CD4-positive, alpha-beta memory T cell (primary cell): ENCODE measurements around the gene SPP1. TPM values are rescaled to one million over a fixed set of nuclear protein-coding genes. Genes with fewer than 3 reads are reported as not detected.
"Not testable (repeated sequence)": the region's sequence is repeated elsewhere in the genome, so short reads cannot be mapped to it uniquely, and the experiment has no call there.

Experiments
- CTCF ChIA-PET: fragments of 350-600 bp; sonication (Branson Sonifier 250); formaldehyde crosslinking; loops from one replicate; lab custom pipeline; 2021; ENCODE audit warnings: inconsistent platforms; ENCODE audit not compliant: partially characterized antibody; lab: Charles Lee
- POLR2A ChIA-PET: fragments of 350-600 bp; sonication (Branson Sonifier 250); formaldehyde crosslinking; loops from one replicate; lab custom pipeline; 2021; ENCODE audit not compliant: partially characterized antibody; lab: Charles Lee
- DNase-seq, 5 donors: peaks; one replicate each; pipeline versions ENCODE4 v3.0.0 to v3.0.0-alpha.2; 2020 to 2022; ENCODE audit warnings: mixed read lengths in 1 of 5
- H3K27ac ChIP-seq: one replicate; pipeline ENCODE4 v1.7.0; 2013; ENCODE audit warnings: low read depth, low read length
- H3K27me3 ChIP-seq: 2 replicates; pipeline ENCODE4 v1.7.0; 2013; ENCODE audit warnings: mild to moderate bottlenecking, low read length, moderate library complexity; ENCODE audit not compliant: insufficient read depth
- H3K36me3 ChIP-seq: 2 replicates; pipeline ENCODE4 v1.7.0; 2013; ENCODE audit warnings: mild to moderate bottlenecking, low read length, moderate library complexity; ENCODE audit not compliant: insufficient read depth
- H3K4me1 ChIP-seq: 2 replicates; pipeline ENCODE4 v1.7.0; 2013; ENCODE audit warnings: mild to moderate bottlenecking, low read length, moderate library complexity; ENCODE audit not compliant: insufficient read depth
- H3K4me3 ChIP-seq, 2 donors: one replicate each; pipeline ENCODE4 v1.7.0; 2013; ENCODE audit warnings: low read length in 2 of 2, mild to moderate bottlenecking in 1 of 2
- H3K9me3 ChIP-seq, 2 donors: one replicate each; pipeline ENCODE4 v1.7.0; 2013; ENCODE audit warnings: low read length in 2 of 2, control low read depth in 1 of 2; ENCODE audit not compliant: control insufficient read depth in 1 of 2
- H3K27ac Mint-ChIP-seq, 7 donors: one replicate each; pipeline ENCODE4 v1.8.0; 2020 to 2021; ENCODE audit warnings: mixed read lengths in 7 of 7, mild to moderate bottlenecking in 6 of 7, inconsistent platforms in 3 of 7, moderate library complexity in 3 of 7
- H3K27me3 Mint-ChIP-seq, 2 donors: one replicate each; pipeline ENCODE4 v1.8.0; 2020 to 2021; ENCODE audit warnings: mixed read lengths in 2 of 2
- H3K36me3 Mint-ChIP-seq, 2 donors: one replicate each; pipeline ENCODE4 v1.8.0; 2020 to 2021; ENCODE audit warnings: mixed read lengths in 2 of 2, inconsistent platforms in 1 of 2, mild to moderate bottlenecking in 1 of 2
- H3K4me1 Mint-ChIP-seq, 4 donors: one replicate each; pipeline ENCODE4 v1.8.0; 2020 to 2021; ENCODE audit warnings: mixed read lengths in 4 of 4, mild to moderate bottlenecking in 1 of 4
- H3K4me3 Mint-ChIP-seq, 8 donors: one replicate each; pipeline ENCODE4 v1.8.0; 2020 to 2021; ENCODE audit warnings: mixed read lengths in 8 of 8, mild to moderate bottlenecking in 7 of 8, moderate library complexity in 6 of 8, inconsistent platforms in 3 of 8
- H3K9me3 Mint-ChIP-seq, 8 donors: one replicate each; pipeline ENCODE4 v1.8.0; 2020 to 2021; ENCODE audit warnings: mixed read lengths in 8 of 8, mild to moderate bottlenecking in 5 of 8, inconsistent platforms in 3 of 8, moderate library complexity in 1 of 8
- intact Hi-C: fragments of 100-400 bp; cut with micrococcal nuclease; formaldehyde crosslinking; loops from one replicate; pipeline ENCODE4 v1.15.1; 2023
- polyA plus RNA-seq, 2 donors: library from polyadenylated mRNA; unstranded; fragments of 300-500 nt; fragmentation: Illumina TruSeq; gene quantifications; one replicate each; pipeline ENCODE4 v1.2.3, GENCODE V29; 2021
- total RNA-seq, 2 experiments: library from RNA; stranded (reverse); gene quantifications; one replicate each; pipeline ENCODE4 v1.2.3, GENCODE V29; 2021

SPP1 gene
- total and polyA plus RNA-seq, 4 experiments from 2014 or later, result 15.5 to 19.9 TPM; not detected in 2

GRCh38 chr4:87934973-87935372, 40.5 kb upstream of the SPP1 start:
- Histone ChIP-seq H3K36me3 (no peaks in the 10 kb centered on the region), H3K27me3 (no peaks in the 10 kb centered on the region), H3K4me1 (no peaks in the 10 kb centered on the region), H3K27ac (no peak overlapping the region), H3K4me3 (no peak overlapping the region), H3K9me3 (peaks cover 0 to 3% of the 10 kb centered on the region in 2 donors)
- H3K27me3 Mint-ChIP-seq, result peaks cover 9 to 18% of the 10 kb centered on the region in 2 donors
- H3K9me3 Mint-ChIP-seq, result peaks cover 2 to 11% (median 6%) of the 10 kb centered on the region in 8 donors
- no peaks in the 10 kb centered on the region for H3K36me3 Mint-ChIP-seq
- no peak overlapping the region for H3K27ac Mint-ChIP-seq
- no peak overlapping the region for H3K4me3 Mint-ChIP-seq
- H3K4me1 Mint-ChIP-seq, result peaks cover 0 to 2% (median 0%) of the 10 kb centered on the region in 4 donors
- CTCF ChIA-PET, result no interaction called here
- intact Hi-C loops, result no loop called here
- POLR2A ChIA-PET, result no interaction called here
- DNase-seq, result no peak

GRCh38 chr4:87935954-87936353, 39.6 kb upstream of the SPP1 start:
- H3K36me3 Mint-ChIP-seq, H3K4me1 ChIP-seq, CTCF ChIA-PET, H3K4me3 ChIP-seq, POLR2A ChIA-PET, H3K4me3 Mint-ChIP-seq, H3K36me3 ChIP-seq, DNase-seq, H3K9me3 Mint-ChIP-seq, H3K4me1 Mint-ChIP-seq, H3K9me3 ChIP-seq, H3K27me3 ChIP-seq, H3K27ac Mint-ChIP-seq, intact Hi-C loops, H3K27ac ChIP-seq: not testable (repeated sequence)
- H3K27me3 Mint-ChIP-seq, result peaks cover 8 to 13% of the 10 kb centered on the region in 2 donors

GRCh38 chr4:87937523-87937922, 38.0 kb upstream of the SPP1 start:
- no peak overlapping the region for H3K4me3 ChIP-seq
- H3K9me3 Mint-ChIP-seq, result peaks cover 0 to 6% (median 0%) of the 10 kb centered on the region in 8 donors
- CTCF ChIA-PET, result no interaction called here
- H3K27ac ChIP-seq, result no peak overlapping the region
- peaks cover 0 to 2% (median 0%) of the 10 kb centered on the region in 4 donors for H3K4me1 Mint-ChIP-seq
- H3K4me1 ChIP-seq, result no peaks in the 10 kb centered on the region
- no peak for DNase-seq
- no peaks in the 10 kb centered on the region for H3K36me3 ChIP-seq
- POLR2A ChIA-PET, result no interaction called here
- peaks cover 7 to 10% of the 10 kb centered on the region in 2 donors for H3K27me3 Mint-ChIP-seq
- H3K9me3 ChIP-seq, result no peaks in the 10 kb centered on the region
- no peaks in the 10 kb centered on the region for H3K27me3 ChIP-seq
- intact Hi-C loops, result no loop called here
- H3K4me3 Mint-ChIP-seq, result no peak overlapping the region
- no peak overlapping the region for H3K27ac Mint-ChIP-seq
- no peaks in the 10 kb centered on the region for H3K36me3 Mint-ChIP-seq

- H3K4me1 Mint-ChIP-seq, result no peaks in the 10 kb centered on the region
- CTCF ChIA-PET, result no interaction called here
- H3K36me3 Mint-ChIP-seq, result no peaks in the 10 kb centered on the region
- H3K27me3 Mint-ChIP-seq, result peaks cover 5 to 13% of the 10 kb centered on the region in 2 donors
- Histone ChIP-seq H3K27ac (no peak overlapping the region), H3K4me3 (no peak overlapping the region), H3K27me3 (no peaks in the 10 kb centered on the region), H3K36me3 (no peaks in the 10 kb centered on the region), H3K9me3 (no peaks in the 10 kb centered on the region), H3K4me1 (no peaks in the 10 kb centered on the region)
- no peak overlapping the region for H3K4me3 Mint-ChIP-seq
- no peak for DNase-seq
- POLR2A ChIA-PET, result no interaction called here
- no peak overlapping the region for H3K27ac Mint-ChIP-seq
- intact Hi-C loops, result no loop called here
- H3K9me3 Mint-ChIP-seq, result peaks cover 0 to 6% (median 0%) of the 10 kb centered on the region in 8 donors
Measured at GRCh38 chr4:87938746-87939145, 36.8 kb upstream of the SPP1 start.

- H3K27me3 Mint-ChIP-seq, result peaks cover 5 to 14% of the 10 kb centered on the region in 2 donors
- intact Hi-C loops, result loop anchor here (2.0 kb wide), 1 partner anchor 13 kb away; no protein-coding TSS in a partner anchor
Measured at GRCh38 chr4:87939978-87940690, 35.4 kb upstream of the SPP1 start.

GRCh38 chr4:87940809-87941208, 34.7 kb upstream of the SPP1 start:
- intact Hi-C loops, result loop anchor here (2.0 kb wide), 1 partner anchor 14 kb away; no protein-coding TSS in a partner anchor
- H3K4me3 Mint-ChIP-seq, DNase-seq, H3K36me3 Mint-ChIP-seq, H3K27me3 ChIP-seq, H3K4me1 Mint-ChIP-seq, H3K36me3 ChIP-seq, H3K9me3 Mint-ChIP-seq, H3K4me3 ChIP-seq, H3K27ac ChIP-seq, POLR2A ChIA-PET, H3K27ac Mint-ChIP-seq, H3K9me3 ChIP-seq, H3K4me1 ChIP-seq: not testable (repeated sequence)
- CTCF ChIA-PET, result interaction anchor here (0.6 kb wide), 1 partner anchor 261 kb away, joined by 3 read pairs; no protein-coding TSS in a partner anchor
- peaks cover 6 to 14% of the 10 kb centered on the region in 2 donors for H3K27me3 Mint-ChIP-seq

More at GRCh38 chr4:87939978-87940690, 35.4 kb upstream of the SPP1 start:
- DNase-seq, result no peak
- H3K27me3 ChIP-seq, result no peaks in the 10 kb centered on the region
- no peak overlapping the region for H3K27ac Mint-ChIP-seq
- H3K4me1 ChIP-seq, result no peaks in the 10 kb centered on the region
- peaks cover 0 to 6% (median 0%) of the 10 kb centered on the region in 8 donors for H3K9me3 Mint-ChIP-seq
- no peak overlapping the region for H3K4me3 ChIP-seq
- POLR2A ChIA-PET, result no interaction called here
- H3K9me3 ChIP-seq, result no peaks in the 10 kb centered on the region
- no peaks in the 10 kb centered on the region for H3K36me3 Mint-ChIP-seq
- no peak overlapping the region for H3K27ac ChIP-seq
- no peaks in the 10 kb centered on the region for H3K4me1 Mint-ChIP-seq
- no peak overlapping the region for H3K4me3 Mint-ChIP-seq
- H3K36me3 ChIP-seq, result no peaks in the 10 kb centered on the region
- CTCF ChIA-PET, result interaction anchor here (0.6 kb wide), 1 partner anchor 260 kb away, joined by 3 read pairs; no protein-coding TSS in a partner anchor

- Mint-ChIP-seq H3K27ac (no peak overlapping the region), H3K4me1 (no peaks in the 10 kb centered on the region), H3K4me3 (no peak overlapping the region), H3K36me3 (no peaks in the 10 kb centered on the region), H3K9me3 (peaks cover 0 to 6% (median 0%) of the 10 kb centered on the region in 8 donors), H3K27me3 (peaks cover 7 to 14% of the 10 kb centered on the region in 2 donors)
- ChIA-PET POLR2A (no interaction called here), CTCF (no interaction called here)
- Histone ChIP-seq H3K4me3 (no peak overlapping the region), H3K27me3 (no peaks in the 10 kb centered on the region), H3K27ac (no peak overlapping the region), H3K4me1 (no peaks in the 10 kb centered on the region), H3K36me3 (no peaks in the 10 kb centered on the region), H3K9me3 (no peaks in the 10 kb centered on the region)
- intact Hi-C loops, result loop anchor here (2.0 kb wide), 1 partner anchor 15 kb away; no protein-coding TSS in a partner anchor
- no peak for DNase-seq
Measured at GRCh38 chr4:87941537-87942392, 33.7 kb upstream of the SPP1 start.
